Kidney glomerular epithelial cell (primary cell): Measurements from ENCODE around the gene CREG1.

Source experiments
- DNase-seq: peaks from one replicate; lab custom pipeline; 2025; lab: John Stamatoyannopoulos, UW

Gene CREG1

DNA sequence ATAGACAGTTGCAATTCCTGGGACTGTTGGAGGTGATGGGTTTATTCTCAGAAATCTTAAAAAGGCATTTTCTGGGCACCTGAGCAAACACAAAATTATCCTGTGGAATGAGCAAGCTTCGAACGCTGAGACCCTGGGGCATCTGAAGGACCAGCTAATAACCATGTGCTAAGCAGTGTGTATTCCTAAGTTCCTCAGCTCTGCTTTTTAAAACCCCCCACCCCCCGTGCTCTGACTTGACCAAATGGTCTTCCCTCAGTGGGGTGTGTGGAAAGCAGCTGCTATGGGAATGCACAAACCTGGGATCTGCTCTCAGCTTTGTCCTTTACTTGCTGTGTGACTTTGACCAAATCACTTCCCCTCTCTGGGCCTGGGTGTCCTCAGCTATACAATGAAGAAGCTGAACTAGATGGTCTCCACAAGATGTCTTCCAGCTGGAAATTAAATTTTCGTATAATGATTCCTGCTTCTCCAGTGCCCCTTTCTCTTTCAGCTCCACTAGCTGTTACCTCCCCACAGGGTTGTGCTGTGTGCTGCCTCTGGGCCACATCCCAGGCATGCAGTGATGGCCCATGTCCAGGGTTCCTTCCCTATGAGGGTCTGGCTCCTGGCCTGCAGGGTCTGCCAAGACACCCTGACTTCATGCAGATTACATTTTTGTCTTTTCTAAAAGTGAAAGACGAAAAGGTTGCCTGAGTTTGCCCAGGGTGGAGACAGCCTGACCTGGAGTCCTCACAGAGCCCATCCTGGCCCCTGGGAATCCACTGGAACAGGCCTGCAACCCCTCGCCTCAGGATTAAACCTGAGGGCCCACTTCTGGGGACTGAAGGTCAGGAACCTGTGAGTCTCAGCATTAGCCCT lies 20.4 kb downstream of the CREG1 start:
- no peak for DNase-seq

- no peak for DNase-seq
These were observed 21.2 kb downstream of the CREG1 start for GRCh38 chr1:167532375-167532774.

GRCh38 chr1:167529829-167530474 lies 23.6 kb downstream of the CREG1 start:
- no peak for DNase-seq

DNA sequence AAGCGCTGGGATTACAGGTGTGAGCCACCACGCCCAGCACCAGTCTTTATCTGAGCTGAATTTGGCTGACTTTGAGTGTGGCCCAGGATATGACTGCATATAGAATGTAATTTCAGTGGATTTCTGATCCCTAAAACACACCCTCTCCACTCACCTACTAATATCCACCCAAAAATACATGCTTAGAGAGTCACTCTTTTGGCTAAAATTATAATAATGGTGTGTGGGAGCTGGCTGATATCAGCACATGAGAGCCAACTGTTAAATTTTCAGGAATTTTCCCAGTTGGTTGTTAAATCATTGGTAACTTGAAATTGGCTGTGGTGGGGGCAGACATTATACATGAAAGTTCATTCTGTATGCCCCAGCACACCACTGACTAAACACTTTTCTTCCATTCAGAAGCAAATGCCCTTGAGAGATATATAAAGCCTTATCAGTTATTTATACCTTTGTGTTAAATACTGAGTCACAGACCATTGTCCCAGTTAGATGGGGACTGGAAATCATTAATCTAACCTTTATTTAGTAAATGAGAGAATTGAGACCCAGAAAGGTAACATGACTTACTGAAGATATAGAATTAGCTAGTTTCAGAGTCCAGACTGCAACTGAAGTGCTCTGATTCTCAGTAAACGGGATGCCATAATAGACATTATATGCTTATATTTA lies 25.4 kb downstream of the CREG1 start:
- no peak for DNase-seq

DNA sequence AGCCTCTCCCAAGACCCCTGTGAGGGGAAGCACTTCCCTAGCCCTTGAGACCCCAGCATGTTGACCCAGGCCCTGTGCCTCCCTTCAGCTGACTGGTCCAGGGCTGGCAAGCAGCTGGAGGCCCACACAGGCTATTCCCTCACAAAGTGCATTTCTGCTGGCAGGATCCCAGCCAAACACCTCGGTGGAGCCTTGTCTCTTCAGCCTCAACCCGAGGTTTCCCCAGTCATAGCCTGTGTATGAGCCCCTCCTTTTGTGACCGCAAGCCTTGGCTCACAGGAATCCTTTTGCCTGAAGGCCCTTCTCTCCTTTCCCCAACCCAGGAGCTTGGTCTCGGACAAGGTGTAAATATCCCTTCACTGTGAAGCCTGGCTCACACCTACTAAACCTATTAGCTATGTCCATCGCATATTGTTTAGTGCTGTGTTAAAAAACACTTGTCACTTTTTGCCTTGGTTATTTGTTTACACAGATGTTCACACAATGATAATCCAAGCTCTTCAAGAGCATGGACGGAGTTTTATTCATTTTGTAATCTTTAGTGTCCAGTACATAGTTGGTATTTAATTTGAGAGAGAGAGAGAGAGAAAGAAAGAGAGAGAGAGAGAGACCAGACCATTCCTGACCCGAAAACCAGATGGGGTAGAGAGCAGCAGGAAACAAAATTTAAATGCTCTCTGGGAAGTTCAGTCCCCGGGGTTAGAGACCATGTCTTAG lies 26.7 kb downstream of the CREG1 start:
- no peak for DNase-seq

DNA sequence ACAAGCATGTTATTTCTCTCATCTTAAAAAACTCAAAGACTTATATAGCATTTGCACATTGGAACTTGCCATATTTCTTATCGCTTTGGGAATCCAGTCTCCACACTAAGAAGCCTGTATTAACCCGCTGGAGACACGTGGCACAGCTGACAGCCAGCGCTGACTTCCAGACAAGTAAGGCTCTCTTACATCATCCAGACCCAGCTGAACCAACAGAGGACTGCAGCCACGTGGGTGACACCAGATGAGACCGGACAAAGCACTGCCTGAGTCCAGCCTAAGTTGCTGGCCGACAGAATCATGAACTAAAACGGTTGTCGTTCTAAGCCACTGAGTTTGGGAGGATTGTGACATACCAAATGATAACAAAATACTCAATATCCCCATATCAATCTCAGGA lies 28.9 kb downstream of the CREG1 start:
- no peak for DNase-seq

DNA sequence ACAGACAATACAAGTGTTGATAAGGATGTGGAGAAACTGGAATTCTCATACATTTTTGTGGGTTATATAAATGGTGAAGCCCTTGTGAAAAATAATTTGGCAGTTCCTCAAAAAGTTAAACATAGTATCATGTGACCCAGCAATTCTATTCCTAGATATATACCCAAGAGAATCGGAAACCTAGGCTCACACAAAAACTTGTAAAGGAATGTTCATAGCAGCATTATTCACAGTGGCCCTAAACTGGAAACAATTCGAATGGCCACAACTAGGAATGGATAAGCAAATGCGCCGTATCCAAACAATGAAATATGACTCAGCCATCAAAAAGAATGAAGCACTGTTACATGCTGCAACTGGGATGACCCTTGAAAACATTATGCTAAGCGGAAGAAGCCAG lies 31.3 kb downstream of the CREG1 start:
- DNase-seq, result no peak

DNA sequence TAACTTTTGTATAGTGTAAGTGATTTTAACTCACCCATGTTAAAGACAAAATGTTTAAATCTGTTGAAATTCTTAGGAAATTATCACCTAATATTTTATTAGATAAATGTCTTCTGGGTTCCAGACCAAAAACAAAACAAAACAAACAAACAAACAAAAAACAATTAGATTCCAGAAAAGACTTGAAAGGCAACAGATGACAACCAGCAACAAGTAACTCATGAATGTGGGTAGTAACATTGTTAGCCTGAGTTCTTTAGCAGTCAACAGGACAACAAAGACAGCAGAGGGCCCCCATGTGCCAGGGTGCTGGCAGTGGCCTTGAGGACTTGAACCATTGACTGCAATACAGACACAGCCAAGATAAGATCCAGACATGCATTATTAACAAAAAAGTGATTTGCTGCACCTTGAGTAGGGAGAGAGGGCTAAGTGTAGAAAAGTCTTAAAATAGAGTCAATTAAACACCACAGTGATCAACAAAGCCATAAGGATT lies 32.8 kb downstream of the CREG1 start:
- DNase-seq, result no peak

DNA sequence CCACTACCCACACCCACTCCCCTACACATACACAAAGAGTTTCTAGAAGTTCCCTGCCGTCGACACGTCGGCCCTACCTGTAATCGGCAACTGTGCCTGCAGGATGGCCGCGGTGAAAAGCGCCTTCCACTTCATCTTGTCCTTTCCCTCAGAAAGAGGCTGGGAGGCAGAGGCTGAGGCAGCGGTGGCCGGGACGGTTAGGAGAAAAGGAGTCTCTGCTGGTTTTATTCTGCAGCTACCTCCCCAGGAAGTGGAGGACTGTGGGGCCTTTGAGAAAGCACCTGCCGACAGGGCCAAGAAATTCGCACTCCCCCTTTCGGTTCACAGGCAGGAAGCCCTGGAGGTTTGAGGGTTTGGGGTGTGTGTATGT lies 35.2 kb downstream of the CREG1 start, which contains the start of gene CD247:
TSS of gene CD247 (minus strand) at position 199 of the 370 bp plus-strand sequence. CDS start at position 135, 64 bp downstream.
- DNase-seq, result no peak

GRCh38 chr1:167517535-167518330 lies 35.8 kb downstream of the CREG1 start:
- DNase-seq, result no peak

DNA sequence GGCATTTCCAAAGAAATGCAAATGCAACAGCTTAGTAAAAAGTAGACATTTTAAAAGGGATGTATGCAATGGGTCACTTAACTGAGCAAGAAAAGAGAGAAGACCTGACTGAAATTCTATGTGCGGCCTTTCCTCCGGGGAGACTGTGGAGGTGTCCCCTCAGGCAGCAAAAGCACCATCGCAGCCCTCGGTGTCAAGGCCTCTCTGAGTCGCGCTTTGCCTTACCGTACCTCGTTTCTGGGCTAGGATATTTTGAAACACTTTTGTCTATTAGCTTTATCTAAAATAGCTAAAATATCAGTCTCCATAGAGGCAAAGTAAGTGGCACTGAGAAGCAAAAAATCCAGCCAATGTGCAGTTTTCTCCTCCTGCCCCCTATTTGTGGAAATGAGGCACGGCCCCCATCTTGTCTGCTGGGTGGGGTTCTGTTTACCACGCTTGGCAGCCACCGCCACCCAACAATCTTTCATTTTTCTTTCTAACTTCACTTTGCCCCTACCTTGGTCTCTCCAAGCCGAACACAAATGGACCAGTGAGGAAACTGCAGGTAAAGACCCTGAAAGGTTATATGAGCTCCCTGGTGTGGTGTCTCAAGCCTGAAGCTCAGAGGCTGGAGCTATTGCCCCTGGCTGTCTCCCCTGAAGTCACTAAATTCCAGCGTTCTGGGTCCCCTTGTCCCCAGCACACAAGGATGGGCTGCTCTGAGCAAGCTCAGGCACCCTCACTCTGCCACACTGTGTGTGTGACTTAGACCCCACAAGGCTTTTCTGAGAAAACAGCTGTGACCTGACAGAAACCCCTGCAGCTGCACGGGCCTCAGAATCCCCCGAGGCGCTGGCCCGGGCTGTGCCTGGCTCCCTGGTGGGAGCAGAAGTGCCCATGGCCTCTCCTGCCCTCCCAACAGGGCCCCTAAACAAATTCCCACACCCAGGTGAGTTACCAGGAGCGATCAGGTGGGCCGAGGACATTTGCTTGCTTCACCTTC lies 36.9 kb downstream of the CREG1 start:
- no peak for DNase-seq

- no peak for DNase-seq
These were observed 37.7 kb downstream of the CREG1 start for GRCh38 chr1:167515893-167516321.

DNA sequence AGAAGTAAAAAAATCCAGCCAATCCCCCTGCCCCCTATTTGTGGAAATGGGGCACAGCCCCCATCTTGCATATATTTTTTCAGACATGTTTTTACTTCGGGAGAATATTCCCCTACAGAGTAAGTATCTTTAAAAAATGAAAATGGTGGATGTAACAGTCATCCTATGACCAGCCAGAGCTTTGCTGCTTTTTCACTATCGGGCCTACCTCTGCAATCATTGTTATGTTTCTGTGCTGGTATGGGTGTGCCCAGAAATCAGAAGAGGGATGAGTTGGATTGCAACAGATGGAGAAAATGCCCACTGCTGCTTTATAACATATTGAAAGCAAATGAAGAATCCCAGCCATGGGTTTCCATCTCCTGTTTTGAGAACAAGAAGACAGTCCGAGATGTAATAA lies 38.1 kb downstream of the CREG1 start:
- DNase-seq, result no peak

- DNase-seq, result no peak
These were observed 39.3 kb downstream of the CREG1 start for GRCh38 chr1:167514288-167514687.

DNA sequence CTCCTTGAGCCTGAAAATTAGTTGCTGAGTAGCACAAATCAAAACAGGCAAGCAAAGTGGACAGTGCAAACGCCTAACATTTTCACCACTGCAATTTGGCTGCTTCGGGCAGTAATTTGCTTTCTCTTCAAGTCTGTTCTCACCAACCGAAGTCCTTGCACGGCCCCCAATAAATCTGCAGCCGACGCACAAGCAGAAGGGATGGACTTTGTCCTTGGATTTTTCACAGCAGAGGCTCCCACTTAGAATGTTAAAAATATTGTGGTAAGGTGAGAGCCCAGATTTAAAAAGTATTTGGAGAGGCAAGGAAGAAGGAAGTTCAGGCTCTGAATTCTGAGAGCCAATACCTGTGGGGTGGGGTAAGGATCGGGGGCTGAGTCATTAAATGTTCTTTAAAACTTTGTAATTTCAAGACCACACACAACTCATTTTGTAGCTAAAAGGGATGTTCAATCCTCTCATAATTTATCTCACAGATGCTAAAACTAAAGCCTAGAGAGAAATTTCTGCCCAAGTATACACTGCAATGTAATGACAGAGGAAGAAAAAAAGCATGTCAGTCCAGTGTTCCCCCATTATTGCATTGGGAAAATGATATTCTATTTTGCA lies 41.4 kb downstream of the CREG1 start:
- no peak for DNase-seq

- no peak for DNase-seq
These were observed 42.1 kb downstream of the CREG1 start for GRCh38 chr1:167511374-167511986.

DNA sequence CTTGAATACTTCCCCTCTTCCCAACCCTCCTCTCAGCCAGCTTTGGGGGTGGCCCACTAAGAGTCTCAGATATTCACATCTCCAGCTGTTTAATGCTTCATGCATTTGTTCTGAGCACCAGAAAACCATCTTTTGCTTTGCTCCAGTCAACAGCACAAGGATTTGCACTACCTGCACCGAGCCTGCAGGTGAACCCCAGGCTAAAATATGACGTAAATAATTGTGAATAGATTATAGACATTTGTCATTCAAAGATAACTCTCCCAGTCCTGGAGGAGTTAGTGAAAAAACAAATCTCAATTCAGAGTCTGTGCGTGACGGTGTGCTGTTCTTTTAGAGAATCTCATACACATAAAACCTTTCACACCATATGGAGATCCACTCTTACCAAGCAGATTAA lies 42.7 kb downstream of the CREG1 start:
- DNase-seq, result no peak

DNA sequence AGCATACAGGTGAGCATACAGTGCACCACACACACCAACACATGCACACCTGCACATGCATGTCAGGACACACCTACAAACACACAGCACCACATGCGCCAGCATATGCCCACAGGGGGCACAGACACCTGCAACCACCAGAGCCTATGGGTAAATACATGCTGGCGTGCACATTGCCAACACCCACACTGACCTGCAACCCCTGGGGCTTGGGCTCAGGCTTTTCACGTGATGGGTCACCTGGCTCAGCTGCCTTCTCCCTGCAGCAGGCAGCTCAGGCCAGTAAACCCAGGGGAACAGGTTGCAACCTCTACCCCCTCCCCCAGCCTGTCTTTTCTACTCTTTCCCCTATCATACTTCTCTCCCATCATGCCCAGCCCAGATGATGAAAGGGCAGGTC lies 43.3 kb downstream of the CREG1 start:
- DNase-seq, result no peak

DNA sequence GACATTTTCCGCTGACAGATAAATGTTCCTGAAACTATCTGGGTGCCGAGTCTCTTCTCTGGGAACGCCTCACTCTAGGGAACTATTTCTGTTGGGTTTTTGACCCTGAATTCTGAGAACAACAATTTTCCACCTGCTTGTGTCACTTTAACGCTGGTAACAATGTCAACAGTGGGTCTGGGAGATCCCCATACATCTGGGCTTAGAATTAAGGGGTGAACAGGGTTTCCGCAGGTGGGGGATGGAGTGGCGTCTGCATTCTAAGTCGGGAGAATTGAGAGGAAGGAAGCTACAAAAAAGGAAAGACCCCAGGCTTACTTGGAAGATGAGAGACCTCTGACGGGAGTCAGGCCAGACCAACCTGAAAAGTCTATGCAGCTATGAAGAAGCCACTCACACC lies 44.0 kb downstream of the CREG1 start:
- DNase-seq, result no peak
